Glutamatergic neuron (in vitro differentiated cells): ENCODE measurements around the gene GOLGA8R. TPM values are rescaled to one million over a fixed set of nuclear protein-coding genes. Genes with fewer than 3 reads are reported as not detected.
"Not testable (repeated sequence)": the region's sequence is repeated elsewhere in the genome, so short reads cannot be mapped to it uniquely, and the experiment has no call there.

Experiments
- DNase-seq: peaks from one replicate; pipeline ENCODE4 v3.0.0; 2022
- H3K27ac Mint-ChIP-seq: one replicate; pipeline ENCODE4 v1.8.0; 2020; ENCODE audit warnings: mild to moderate bottlenecking, mixed read lengths, inconsistent platforms; ENCODE audit not compliant: unreplicated experiment
- H3K27me3 Mint-ChIP-seq: one replicate; pipeline ENCODE4 v1.8.0; 2020; ENCODE audit warnings: mild to moderate bottlenecking, moderate library complexity, mixed read lengths, inconsistent platforms; ENCODE audit not compliant: unreplicated experiment
- H3K36me3 Mint-ChIP-seq: one replicate; pipeline ENCODE4 v1.8.0; 2020; ENCODE audit warnings: mild to moderate bottlenecking, mixed read lengths, inconsistent platforms; ENCODE audit not compliant: unreplicated experiment
- H3K4me1 Mint-ChIP-seq: one replicate; pipeline ENCODE4 v1.8.0; 2020; ENCODE audit warnings: mild to moderate bottlenecking, low read depth, mixed read lengths, inconsistent platforms; ENCODE audit not compliant: unreplicated experiment
- H3K4me3 Mint-ChIP-seq: one replicate; pipeline ENCODE4 v1.8.0; 2020; ENCODE audit warnings: mild to moderate bottlenecking, mixed read lengths, inconsistent platforms; ENCODE audit not compliant: unreplicated experiment
- H3K9me3 Mint-ChIP-seq: one replicate; pipeline ENCODE4 v1.8.0; 2020; ENCODE audit warnings: mild to moderate bottlenecking, moderate library complexity, mixed read lengths, inconsistent platforms; ENCODE audit not compliant: unreplicated experiment
- total RNA-seq: library from RNA; stranded (reverse); fragmentation: NEBNext Ultra II Directional; extraction: Animal tissue kit (Norgen Biotek cat#: 25700); gene quantifications from one replicate; pipeline ENCODE4 v1.2.1, GENCODE V29; 2021; ENCODE audit not compliant: unreplicated experiment

GOLGA8R gene
- total RNA-seq, 1 donor from 2014 or later = not detected

- H3K27me3 Mint-ChIP-seq, H3K9me3 Mint-ChIP-seq, DNase-seq, H3K4me1 Mint-ChIP-seq, H3K27ac Mint-ChIP-seq, H3K4me3 Mint-ChIP-seq, H3K36me3 Mint-ChIP-seq: not testable (repeated sequence)
Measured at GRCh38 chr15:30377082-30377413, 37.0 kb downstream of the GOLGA8R start.

DNA sequence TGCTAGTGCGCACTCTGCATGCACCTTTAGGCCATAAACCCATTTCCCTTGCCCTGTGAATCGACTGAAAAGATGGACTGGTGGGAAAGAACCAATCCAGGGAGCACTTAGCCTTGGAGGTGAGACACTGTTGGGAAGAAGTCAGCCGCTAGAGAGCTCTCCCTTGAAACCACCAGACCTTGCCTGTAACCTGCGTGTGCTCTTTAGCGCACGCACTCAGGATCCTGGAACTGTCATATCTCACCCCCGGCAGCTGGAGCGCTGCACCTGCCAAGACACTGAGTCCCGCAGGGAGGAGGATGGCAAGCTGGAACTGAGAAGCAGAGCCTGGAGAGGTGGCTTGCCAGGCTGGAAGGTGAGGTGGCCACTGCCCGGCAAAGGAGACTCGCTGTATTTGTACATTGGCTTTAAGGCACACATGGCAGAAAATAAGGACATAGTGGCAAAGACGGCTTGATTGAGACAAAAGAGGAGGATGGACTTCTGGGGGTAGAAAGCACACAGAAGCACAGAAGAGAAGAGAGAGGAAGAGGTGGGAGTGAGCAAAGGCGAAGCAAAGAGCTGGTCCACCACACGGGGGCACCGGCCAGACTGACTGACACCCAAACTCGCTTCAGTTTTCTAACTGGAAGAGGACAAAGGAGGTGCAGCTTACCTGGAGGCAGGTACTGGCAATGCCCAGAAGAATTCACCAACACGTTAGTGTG, 37.5 kb downstream of the GOLGA8R start:
- not testable (repeated sequence) for DNase-seq, H3K27me3 Mint-ChIP-seq, H3K36me3 Mint-ChIP-seq, H3K9me3 Mint-ChIP-seq, H3K27ac Mint-ChIP-seq, H3K4me1 Mint-ChIP-seq, H3K4me3 Mint-ChIP-seq

DNA sequence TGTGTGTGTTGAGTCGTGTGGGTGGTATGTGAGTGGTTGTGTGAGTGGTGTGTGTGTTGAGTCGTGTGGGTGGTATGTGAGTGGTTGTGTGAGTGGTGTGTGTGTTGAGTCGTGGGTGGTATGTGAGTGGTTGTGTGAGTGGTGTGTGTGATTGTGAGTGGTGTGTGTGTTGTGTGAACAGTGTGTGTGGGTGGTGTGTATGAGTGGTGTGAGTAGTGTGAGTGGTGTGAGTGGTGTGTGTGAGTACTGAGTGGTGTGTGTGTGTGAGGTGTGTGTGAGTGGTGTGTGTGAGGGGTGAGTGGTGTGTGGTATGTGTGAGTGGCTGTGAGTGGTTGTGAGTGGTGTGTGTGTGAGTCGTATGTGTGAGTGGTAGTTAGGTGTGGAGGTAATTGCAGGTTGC, 38.2 kb downstream of the GOLGA8R start:
- H3K4me3 Mint-ChIP-seq, H3K9me3 Mint-ChIP-seq, H3K36me3 Mint-ChIP-seq, H3K27me3 Mint-ChIP-seq, DNase-seq, H3K4me1 Mint-ChIP-seq, H3K27ac Mint-ChIP-seq: not testable (repeated sequence)

- not testable (repeated sequence) for H3K36me3 Mint-ChIP-seq, H3K27ac Mint-ChIP-seq, H3K9me3 Mint-ChIP-seq, DNase-seq, H3K4me1 Mint-ChIP-seq, H3K4me3 Mint-ChIP-seq, H3K27me3 Mint-ChIP-seq
Measured at GRCh38 chr15:30374862-30375261, 39.2 kb downstream of the GOLGA8R start.

GRCh38 chr15:30368271-30368670, 45.8 kb downstream of the GOLGA8R start:
- H3K27me3 Mint-ChIP-seq, H3K4me1 Mint-ChIP-seq, DNase-seq, H3K4me3 Mint-ChIP-seq, H3K27ac Mint-ChIP-seq, H3K9me3 Mint-ChIP-seq, H3K36me3 Mint-ChIP-seq: not testable (repeated sequence)

- not testable (repeated sequence) for H3K4me3 Mint-ChIP-seq, H3K4me1 Mint-ChIP-seq, H3K27me3 Mint-ChIP-seq, H3K36me3 Mint-ChIP-seq, H3K27ac Mint-ChIP-seq, DNase-seq, H3K9me3 Mint-ChIP-seq
Measured at GRCh38 chr15:30367246-30367645, 46.8 kb downstream of the GOLGA8R start.

- not testable (repeated sequence) for H3K4me3 Mint-ChIP-seq, H3K4me1 Mint-ChIP-seq, H3K27ac Mint-ChIP-seq, H3K9me3 Mint-ChIP-seq, H3K36me3 Mint-ChIP-seq, H3K27me3 Mint-ChIP-seq, DNase-seq
Measured at GRCh38 chr15:30361404-30361803, 52.7 kb downstream of the GOLGA8R start.

DNA sequence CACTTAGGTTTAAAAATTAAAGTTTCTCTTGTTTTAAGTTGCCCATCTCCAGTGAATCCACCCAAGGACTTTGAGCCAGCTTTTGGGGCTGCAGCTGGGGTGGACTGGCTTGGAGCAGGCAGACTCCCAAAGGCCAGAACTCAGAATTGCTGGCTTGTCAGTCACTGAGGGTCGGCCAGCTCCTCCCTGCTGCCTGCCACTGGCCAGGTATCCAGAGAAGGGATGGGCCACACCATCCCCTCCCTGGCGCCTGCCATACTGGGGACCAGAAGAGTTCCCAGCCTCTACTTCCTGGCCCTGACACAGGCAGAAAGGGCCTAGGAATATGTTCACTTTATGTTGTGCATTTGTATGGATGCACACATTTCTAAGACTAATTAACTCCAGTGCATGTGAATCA, 53.1 kb downstream of the GOLGA8R start:
- H3K36me3 Mint-ChIP-seq, H3K9me3 Mint-ChIP-seq: not testable (repeated sequence)

DNA sequence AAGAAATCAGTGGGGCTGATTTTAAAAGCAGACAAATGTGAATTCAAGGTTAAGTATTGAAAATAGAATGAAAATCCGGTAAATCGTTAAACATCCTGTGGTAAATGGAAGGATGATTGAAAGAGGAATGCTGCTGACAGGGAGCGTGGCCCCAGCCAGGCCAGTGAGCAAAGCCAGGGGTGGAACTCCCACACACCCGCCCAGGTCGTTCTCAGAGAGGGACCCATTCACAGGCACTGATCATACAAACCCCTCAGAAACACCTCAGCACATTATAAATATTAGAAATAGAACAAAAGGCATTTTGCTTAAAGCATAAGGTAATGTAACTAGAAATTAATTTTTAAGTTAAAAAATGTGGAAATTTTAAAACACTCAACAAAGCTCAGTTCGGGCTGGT, 59.0 kb downstream of the GOLGA8R start:
- not testable (repeated sequence) for H3K27me3 Mint-ChIP-seq, H3K4me3 Mint-ChIP-seq, H3K27ac Mint-ChIP-seq, H3K9me3 Mint-ChIP-seq, DNase-seq, H3K36me3 Mint-ChIP-seq, H3K4me1 Mint-ChIP-seq

More for the DNA sequence above, 53.1 kb downstream of the GOLGA8R start:
- not testable (repeated sequence) for H3K27me3 Mint-ChIP-seq, H3K4me1 Mint-ChIP-seq, DNase-seq, H3K4me3 Mint-ChIP-seq, H3K27ac Mint-ChIP-seq

Other genes starting within 250 kb of the GOLGA8R start
- gene CHRFAM7A, start 20.7 kb downstream of the GOLGA8R start, total RNA-seq = 3.9 TPM
- not detected for gene GOLGA8Q, start 137.8 kb upstream of the GOLGA8R start, total RNA-seq
- gene GOLGA8H, start 189.8 kb upstream of the GOLGA8R start, total RNA-seq = not detected